Tibial nerve (tissue), 4 donors: Measurements from ENCODE around the gene ZNF674. TPM values are rescaled to one million over a fixed set of nuclear protein-coding genes. Genes with fewer than 3 reads are reported as not detected.

ENCODE experiments used
- DNase-seq, 2 donors: peaks; one replicate each; pipeline ENCODE4 v3.0.0-alpha.2; 2019; ENCODE audit warnings: low spot score in 2 of 2
- H3K27ac ChIP-seq, 4 donors: fragments of 200-600 bp; sonication (generic) in 3 of 4; one replicate each; pipeline ENCODE4 v1.5.1; 2017 to 2019; ENCODE audit warnings: mild to moderate bottlenecking in 1 of 4
- H3K27me3 ChIP-seq, 2 donors: fragments of 200-600 bp; sonication (generic) in 1 of 2; one replicate each; pipeline versions ENCODE4 v1.5.1 to v1.6.0; 2017 to 2019
- H3K36me3 ChIP-seq, 3 donors: fragments of 200-600 bp; sonication (generic); one replicate each; pipeline ENCODE4 v1.5.1; 2018 to 2019
- H3K4me1 ChIP-seq, 4 donors: fragments of 200-600 bp; sonication (generic) in 3 of 4; one replicate each; pipeline ENCODE4 v1.5.1; 2017 to 2019
- H3K4me3 ChIP-seq, 4 donors: fragments of 200-600 bp; sonication (generic) in 3 of 4; one replicate each; pipeline ENCODE4 v1.5.1; 2017 to 2019; ENCODE audit warnings: mild to moderate bottlenecking in 1 of 4, moderate library complexity in 1 of 4
- H3K9me3 ChIP-seq, 4 donors: fragments of 200-600 bp; sonication (generic) in 3 of 4; one replicate each; pipeline ENCODE4 v1.5.1; 2017 to 2019
- CTCF ChIP-seq, 5 experiments: fragments of 200-600 bp in 3 of 5; fragments of 450-650 bp in 2 of 5; sonication (generic) in 3 of 5; IDR thresholded peaks; one replicate each; pipeline ENCODE4 v1.5.1; 2016 to 2019; ENCODE audit warnings: antibody characterized with exemption in 5 of 5, mild to moderate bottlenecking in 3 of 5, moderate library complexity in 2 of 5
- EP300 ChIP-seq, 2 donors: sonication (generic); formaldehyde crosslinking; IDR thresholded peaks; one replicate each; pipeline ENCODE4 v1.6.1; 2017; ENCODE audit warnings: antibody characterized with exemption in 2 of 2, mild to moderate bottlenecking in 1 of 2
- POLR2A ChIP-seq, 2 donors: fragments of 450-650 bp; IDR thresholded peaks; one replicate each; pipeline ENCODE4 v1.6.1; 2017; ENCODE audit warnings: antibody characterized with exemption in 2 of 2, mild to moderate bottlenecking in 2 of 2, moderate library complexity in 2 of 2
- WGBS, 2 donors: methylation state at CpG; one replicate each; pipeline ENCODE4 v1.1.5; 2018; 5-methylcytosine and 5-hydroxymethylcytosine counted together
- small RNA-seq: library from RNA; depleted of rRNA; stranded (forward); fragments of <200 nt; gene quantifications from one replicate; pipeline ENCODE3, GENCODE V24; 2016
- total RNA-seq, 4 donors: library from RNA; depleted of rRNA; stranded (reverse); fragments of >200 nt; gene quantifications; one replicate each; pipeline ENCODE4 v1.1.0, GENCODE V29; 2016

ZNF674 gene
- total RNA-seq, 4 donors from 2014 or later, result 3.1 to 16.2 (median 4.6) TPM

GRCh38 chrX:46456125-46456922, 88.9 kb downstream of the ZNF674 start:
- WGBS, 2 donors, result 68 to 85% methylated on average over 2 to 3 of the region's 3 CpGs

More at GRCh38 chrX:46456125-46456922, 88.9 kb downstream of the ZNF674 start:
- peaks cover 0 to 18% (median 0%) of the 10 kb centered on the region in 3 donors for H3K36me3 ChIP-seq
- no peak for DNase-seq
- TF ChIP-seq POLR2A (IDR thresholded peaks at IDR 0.05) (no peak), EP300 (IDR thresholded peaks at IDR 0.05) (no peak), CTCF (IDR thresholded peaks at IDR 0.05) (no peak)
- no peaks in the 10 kb centered on the region for H3K9me3 ChIP-seq
- H3K27me3 ChIP-seq, result peaks cover 0 to 3% of the 10 kb centered on the region in 2 donors
- H3K27ac ChIP-seq, result no peak overlapping the region
- no peak overlapping the region for H3K4me3 ChIP-seq
- no peaks in the 10 kb centered on the region for H3K4me1 ChIP-seq

Small RNA genes within 50 kb of the gene (small RNA-seq; reads per million reads assigned to genes)
- not detected for gene RF00017
- not detected for gene RNU6-50P

Other genes with a start within 250 kb of the ZNF674 start
- gene CHST7, start 28.3 kb upstream of the ZNF674 start, total RNA-seq, result 100 to 1,000 TPM in 1 of 4 donors, 10 to 100 TPM in 3; 35.6 to 106 (median 72.9) TPM
- gene SLC9A7, start 213.7 kb upstream of the ZNF674 start, total RNA-seq, result 10 to 100 TPM in 1 of 4 donors, 1 to 10 TPM in 3; 5.5 to 11.1 (median 7.3) TPM